Fibroblast of lung (primary cell): ENCODE data around the gene ADCY5. TPM values are rescaled to one million over a fixed set of nuclear protein-coding genes. Genes with fewer than 3 reads are reported as not detected.

Experiments used
- DNase-seq, 2 donors: peaks; one replicate each; pipeline versions ENCODE4 v3.0.0 to v3.0.0-alpha.2; 2010; ENCODE audit warnings: low read depth in 2 of 2
- H2AFZ ChIP-seq: 2 replicates; pipeline ENCODE4 v1.5.1; 2012; ENCODE audit warnings: low read length, control low read depth, inconsistent platforms
- H3K27ac ChIP-seq: 2 replicates; pipeline ENCODE4 v1.5.1; 2011; ENCODE audit warnings: low read length, control low read depth; ENCODE audit not compliant: insufficient read depth
- H3K27me3 ChIP-seq: 2 replicates; pipeline ENCODE4 v1.5.1; 2011; ENCODE audit warnings: mild to moderate bottlenecking, low read length; ENCODE audit not compliant: control insufficient read depth, insufficient read depth
- H3K36me3 ChIP-seq: 2 replicates; pipeline ENCODE4 v1.5.1; 2011; ENCODE audit warnings: low read length; ENCODE audit not compliant: control insufficient read depth, insufficient read depth
- H3K4me1 ChIP-seq: 2 replicates; pipeline ENCODE4 v1.5.1; 2011; ENCODE audit warnings: low read length; ENCODE audit not compliant: control insufficient read depth, insufficient read depth; ENCODE audit errors: extremely low read depth
- H3K4me2 ChIP-seq: 2 replicates; pipeline ENCODE4 v1.5.1; 2011; ENCODE audit warnings: low read length, control low read depth; ENCODE audit not compliant: insufficient read depth; ENCODE audit errors: extremely low read depth
- H3K4me3 ChIP-seq, 4 experiments: fragments of 200-600 bp in 1 of 4; sonication (generic) in 1 of 4; replicated peaks in 1 of 4; 2 replicates each; pipeline ENCODE4 v1.5.1; 2011 to 2016; ENCODE audit warnings: low read length in 4 of 4, low read depth in 3 of 4, mild to moderate bottlenecking in 3 of 4, control low read depth in 2 of 4, inconsistent platforms in 1 of 4, mixed read lengths in 1 of 4; ENCODE audit not compliant: insufficient read depth in 1 of 4; ENCODE audit errors: control extremely low read depth in 1 of 4
- H3K79me2 ChIP-seq: 2 replicates; pipeline ENCODE4 v1.5.1; 2012; ENCODE audit warnings: mild to moderate bottlenecking, low read length, inconsistent platforms; ENCODE audit not compliant: control insufficient read depth, insufficient read depth
- H3K9ac ChIP-seq: 2 replicates; pipeline ENCODE4 v1.5.1; 2011; ENCODE audit warnings: mild to moderate bottlenecking, low read length, control low read depth; ENCODE audit not compliant: insufficient read depth
- H3K9me3 ChIP-seq: 2 replicates; pipeline ENCODE4 v1.5.1; 2012; ENCODE audit warnings: low read depth, low read length; ENCODE audit not compliant: control insufficient read depth, insufficient read depth
- H4K20me1 ChIP-seq: 2 replicates; pipeline ENCODE4 v1.5.1; 2011; ENCODE audit warnings: low read length; ENCODE audit not compliant: control insufficient read depth, insufficient read depth; ENCODE audit errors: extremely low read depth
- CTCF ChIP-seq, 2 donors: IDR thresholded peaks in 1 of 2; conservative IDR thresholded peaks in 1 of 2; 1 replicate in 1 of 2; 2 replicates in 1 of 2; pipeline ENCODE4 v1.5.1; 2011 to 2012; ENCODE audit warnings: low read length in 2 of 2, control low read depth in 1 of 2, inconsistent platforms in 1 of 2, low read depth in 1 of 2, mild to moderate bottlenecking in 1 of 2
- EZH2 ChIP-seq: IDR thresholded peaks from 2 replicates; pipeline ENCODE4 v1.5.1; 2012; ENCODE audit warnings: low read length, control low read depth, mild to moderate bottlenecking; ENCODE audit errors: missing control alignments
- polyA plus RNA-seq, 2 donors: library from polyadenylated mRNA; depleted of rRNA in 1 of 2; stranded (reverse) in 1 of 2; unstranded in 1 of 2; fragments of >200 nt; gene quantifications; 2 replicates each; pipeline ENCODE4 v1.2.1, GENCODE V29; 2011 to 2012; ENCODE audit warnings: missing spikeins in 1 of 2
- total RNA-seq: library from RNA; depleted of rRNA; stranded (reverse); fragments of >200 nt; gene quantifications from 2 replicates; pipeline ENCODE4 v1.2.1, GENCODE V29; 2014

The ADCY5 gene
- total and polyA plus RNA-seq, 2 donors (not counting 1 experiment from before 2014, with no cell fraction given), result 0.11 to 0.50 TPM

DNA sequence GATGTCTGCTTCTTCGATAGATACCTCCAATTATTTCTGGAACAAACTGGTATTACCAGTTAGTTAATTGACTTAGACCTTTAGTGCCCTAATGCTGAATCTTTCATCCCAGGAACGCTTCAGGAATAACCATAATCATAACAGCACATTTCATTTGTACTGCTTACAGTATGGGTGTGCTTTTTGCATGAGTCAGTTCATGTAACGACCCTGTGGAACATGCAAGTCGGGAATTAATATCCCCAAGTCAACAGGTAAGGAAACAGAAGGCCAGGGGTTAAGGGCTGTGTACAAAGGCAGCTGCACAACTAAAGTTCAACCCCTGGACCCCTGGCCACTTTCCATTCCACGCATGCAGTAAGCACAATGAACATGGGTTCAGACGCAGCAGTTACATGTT is 49.2 kb downstream of the ADCY5 start:
- DNase-seq, result no peak
- Histone ChIP-seq H3K27me3 (peaks cover 35% of the 10 kb centered on the region), H3K9me3 (no peaks in the 10 kb centered on the region), H3K79me2 (no peaks in the 10 kb centered on the region), H3K4me2 (no peak overlapping the region), H3K36me3 (no peaks in the 10 kb centered on the region), H4K20me1 (no peaks in the 10 kb centered on the region), H3K27ac (no peak overlapping the region), H3K4me3 (no peak overlapping the region), H2AFZ (no peak overlapping the region), H3K9ac (no peak overlapping the region), H3K4me1 (no peaks in the 10 kb centered on the region)
- no peak for TF ChIP-seq EZH2

- H3K4me3 ChIP-seq, result no peak overlapping the region
- no peaks in the 10 kb centered on the region for H3K36me3 ChIP-seq
- H2AFZ ChIP-seq, result no peak overlapping the region
- no peaks in the 10 kb centered on the region for H3K4me1 ChIP-seq
- H3K27me3 ChIP-seq, result peaks cover 29% of the 10 kb centered on the region
- no peak overlapping the region for H3K27ac ChIP-seq
- H3K4me2 ChIP-seq, result no peak overlapping the region
- H4K20me1 ChIP-seq, result no peaks in the 10 kb centered on the region
- DNase-seq, result no peak
- H3K9me3 ChIP-seq, result no peaks in the 10 kb centered on the region
- H3K79me2 ChIP-seq, result no peaks in the 10 kb centered on the region
- no peak overlapping the region for H3K9ac ChIP-seq
- TF ChIP-seq EZH2 (no peak), CTCF (conservative IDR thresholded peaks at IDR 0.05 in 1 of 2, IDR thresholded peaks at IDR 0.05 in 1 of 2; ENCODE audit: low read depth in 1 of 2, low read length in 2 of 2) (no peak)
Measured at GRCh38 chr3:123397921-123398785, 50.7 kb downstream of the ADCY5 start.

DNA sequence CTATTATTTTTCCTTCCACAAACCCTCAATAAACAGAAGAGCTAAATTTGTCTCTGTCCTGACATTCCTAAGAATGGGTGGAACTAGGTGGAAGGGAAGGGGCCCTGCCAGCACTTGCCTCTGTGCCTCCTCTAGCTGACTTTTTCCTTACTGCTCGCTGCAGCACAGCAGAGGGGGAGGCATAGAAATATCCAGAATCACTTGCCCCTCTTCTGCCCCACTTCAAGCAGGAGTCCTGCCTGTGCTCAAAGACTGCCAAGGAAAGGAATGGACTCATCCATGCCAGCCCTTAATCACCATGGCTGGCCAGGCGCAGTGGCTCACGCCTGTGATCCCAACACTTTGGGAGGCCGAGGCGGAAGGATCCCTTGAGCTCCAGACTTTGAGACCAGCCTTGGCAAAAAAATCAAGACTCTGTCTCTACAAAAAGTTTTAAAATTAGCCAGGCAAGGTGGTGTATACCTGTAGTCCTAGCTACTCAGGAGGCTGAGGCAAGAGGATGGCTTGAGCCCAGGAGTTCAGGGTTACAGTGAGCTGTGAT is 51.8 kb downstream of the ADCY5 start:
- H3K79me2 ChIP-seq, result no peaks in the 10 kb centered on the region
- no peaks in the 10 kb centered on the region for H4K20me1 ChIP-seq
- no peak overlapping the region for H3K9ac ChIP-seq
- H3K36me3 ChIP-seq, result no peaks in the 10 kb centered on the region
- DNase-seq, result no peak
- H3K27me3 ChIP-seq, result peaks cover 29% of the 10 kb centered on the region
- H2AFZ ChIP-seq, result no peak overlapping the region
- no peak overlapping the region for H3K27ac ChIP-seq
- TF ChIP-seq EZH2 (no peak), CTCF (conservative IDR thresholded peaks at IDR 0.05 in 1 of 2, IDR thresholded peaks at IDR 0.05 in 1 of 2; ENCODE audit: low read depth in 1 of 2, low read length in 2 of 2) (no peak)
- H3K4me2 ChIP-seq, result no peak overlapping the region
- H3K4me3 ChIP-seq, result no peak overlapping the region
- no peaks in the 10 kb centered on the region for H3K9me3 ChIP-seq
- H3K4me1 ChIP-seq, result no peaks in the 10 kb centered on the region
